ENCODE measurements around the gene AFG3L2.

AFG3L2 gene

DNA sequence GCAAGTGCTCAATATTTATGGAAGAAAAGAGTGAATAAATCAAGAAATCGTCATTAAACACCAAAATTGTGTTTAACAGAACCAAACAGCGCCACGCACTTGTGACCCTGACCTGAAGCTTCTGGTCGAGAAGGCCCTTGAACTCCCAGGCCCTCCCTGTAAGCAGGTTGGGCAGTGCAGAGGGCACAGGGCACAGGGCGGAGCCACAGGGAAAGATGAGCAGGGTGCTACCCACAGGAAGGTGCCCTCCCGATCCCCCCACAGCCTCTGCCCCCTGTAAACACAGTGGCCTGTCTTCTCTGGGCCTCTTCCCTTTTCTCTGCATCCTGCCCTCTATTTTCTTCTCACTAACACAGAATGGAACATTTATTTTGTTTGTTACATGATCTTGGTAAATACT lies 85.9 kb downstream of the AFG3L2 start:
- H3K4me1 ChIP-seq (ENCODE audit: control insufficient read depth in 2 of 2, insufficient read depth in 1 of 2, low read depth in 1 of 2, low read length in 2 of 2) = peaks cover 12 to 15% of the 10 kb centered on the region in 2 donors
- H2BK15ac ChIP-seq (ENCODE audit: low read length) = no peak overlapping the region

GRCh38 chr18:12290086-12290485 lies 86.9 kb downstream of the AFG3L2 start:
- no peak overlapping the region for H2AK5ac ChIP-seq (ENCODE audit: low read depth, low read length)
- H3K27ac ChIP-seq (replicated peaks; ENCODE audit: low read length) = no peak overlapping the region
- WGBS, 2 donors (ENCODE audit: extremely low coverage in 2 of 2, insufficient read length in 2 of 2, insufficient replicate concordance in 1 of 2) = no CpG with 5 or more reads among the region's 2 CpGs
- H3K4ac ChIP-seq (ENCODE audit: low read length) = no peak overlapping the region
- peak overlapping the region; percentile 31 for H3K14ac ChIP-seq (ENCODE audit: low read length)
- H3K36me3 ChIP-seq (replicated peaks in 1 of 2; ENCODE audit: control insufficient read depth in 2 of 2, insufficient read depth in 2 of 2, low read length in 2 of 2) = no peaks in the 10 kb centered on the region
- peak overlapping the region; percentile 66 for H3K18ac ChIP-seq (ENCODE audit: low read length)
- peak overlapping the region; percentile 93 for H3K23ac ChIP-seq (ENCODE audit: low read depth, low read length, poor library complexity)
- peaks cover 12 to 15% of the 10 kb centered on the region in 2 donors for H3K4me1 ChIP-seq (ENCODE audit: control insufficient read depth in 2 of 2, insufficient read depth in 1 of 2, low read depth in 1 of 2, low read length in 2 of 2)
- peak overlapping the region; percentile 49 for H2BK15ac ChIP-seq (ENCODE audit: low read length)
- no peak for DNase-seq (ENCODE audit: low spot score)
- H3K4me2 ChIP-seq (ENCODE audit: insufficient read depth, low read length, poor library complexity, severe bottlenecking) = no peak overlapping the region
- H2BK12ac ChIP-seq (ENCODE audit: low read length) = peak overlapping the region; percentile 58
- H2BK5ac ChIP-seq (ENCODE audit: low read length) = no peak overlapping the region
- H3K79me1 ChIP-seq (ENCODE audit: low read depth, low read length) = peaks cover 2% of the 10 kb centered on the region
- peak overlapping the region; percentile 1 for H4K8ac ChIP-seq (ENCODE audit: low read depth, low read length)
- H3K4me3 ChIP-seq (ENCODE audit: low read length in 2 of 2) = no peak overlapping the region
- no peak overlapping the region for H2BK120ac ChIP-seq (ENCODE audit: low read depth, low read length)
- no peaks in the 10 kb centered on the region for H3K9me3 ChIP-seq (replicated peaks in 1 of 2; ENCODE audit: control insufficient read depth in 2 of 2, insufficient read depth in 1 of 2, low read depth in 1 of 2, low read length in 2 of 2)
- H3K9ac ChIP-seq (ENCODE audit: low read depth, low read length, poor library complexity) = no peak overlapping the region
- peaks cover 7 to 63% (median 24%) of the 10 kb centered on the region in 3 experiments for H3K27me3 ChIP-seq (ENCODE audit: control insufficient read depth in 3 of 3, insufficient read depth in 3 of 3, low read depth in 1 of 3, low read length in 3 of 3)
- no peak overlapping the region for H2AFZ ChIP-seq (ENCODE audit: low read length)
- H4K91ac ChIP-seq (ENCODE audit: low read depth, low read length, poor library complexity) = no peak overlapping the region

More for the DNA sequence above, 85.9 kb downstream of the AFG3L2 start:
- Histone ChIP-seq H3K23ac (ENCODE audit: low read depth, low read length, poor library complexity) (no peak overlapping the region), H3K14ac (ENCODE audit: low read length) (no peak overlapping the region), H4K91ac (ENCODE audit: low read depth, low read length, poor library complexity) (no peak overlapping the region), H3K9me3 (replicated peaks in 1 of 2; ENCODE audit: control insufficient read depth in 2 of 2, insufficient read depth in 1 of 2, low read depth in 1 of 2, low read length in 2 of 2) (no peaks in the 10 kb centered on the region), H3K9ac (ENCODE audit: low read depth, low read length, poor library complexity) (no peak overlapping the region), H3K18ac (ENCODE audit: low read length) (peak overlapping the region; percentile 80), H3K79me1 (ENCODE audit: low read depth, low read length) (peaks cover 2% of the 10 kb centered on the region), H3K4ac (ENCODE audit: low read length) (no peak overlapping the region), H2BK5ac (ENCODE audit: low read length) (no peak overlapping the region), H2AFZ (ENCODE audit: low read length) (no peak overlapping the region), H3K4me2 (ENCODE audit: insufficient read depth, low read length, poor library complexity, severe bottlenecking) (no peak overlapping the region), H4K8ac (ENCODE audit: low read depth, low read length) (no peak overlapping the region), H3K4me3 (ENCODE audit: low read length in 2 of 2) (no peak overlapping the region), H3K27me3 (ENCODE audit: control insufficient read depth in 3 of 3, insufficient read depth in 3 of 3, low read depth in 1 of 3, low read length in 3 of 3) (peaks cover 7 to 55% (median 24%) of the 10 kb centered on the region in 3 experiments), H2BK120ac (ENCODE audit: low read depth, low read length) (no peak overlapping the region), H3K27ac (replicated peaks; ENCODE audit: low read length) (no peak overlapping the region), H3K36me3 (replicated peaks in 1 of 2; ENCODE audit: control insufficient read depth in 2 of 2, insufficient read depth in 2 of 2, low read length in 2 of 2) (no peaks in the 10 kb centered on the region), H2AK5ac (ENCODE audit: low read depth, low read length) (no peak overlapping the region), H2BK12ac (ENCODE audit: low read length) (no peak overlapping the region)
- WGBS, 2 donors (ENCODE audit: extremely low coverage in 2 of 2, insufficient read length in 2 of 2, insufficient replicate concordance in 1 of 2) = no CpG with 5 or more reads among the region's 6 CpGs
- no peak for DNase-seq (ENCODE audit: low spot score)

DNA sequence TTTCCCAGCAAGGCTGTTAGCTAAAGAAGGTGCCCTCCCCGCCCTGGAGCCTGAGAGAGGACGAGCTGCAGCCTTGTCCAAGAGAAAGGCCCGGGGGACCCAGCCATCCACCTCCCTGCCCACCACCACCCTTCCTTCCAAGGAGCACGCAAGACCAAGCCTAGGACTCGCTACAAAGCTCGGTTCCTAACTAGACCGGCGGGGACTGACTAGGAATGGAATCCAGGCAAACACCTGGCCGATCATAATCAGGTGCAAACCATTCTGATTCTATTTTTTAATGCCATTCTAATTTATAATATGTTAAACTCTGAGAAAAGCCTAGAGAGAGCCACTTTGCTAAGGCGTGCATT lies 88.6 kb downstream of the AFG3L2 start:
- WGBS, 2 donors (ENCODE audit: extremely low coverage in 2 of 2, insufficient read length in 2 of 2, insufficient replicate concordance in 1 of 2) = no CpG with 5 or more reads among the region's 10 CpGs
- Histone ChIP-seq H3K4me2 (ENCODE audit: insufficient read depth, low read length, poor library complexity, severe bottlenecking) (peak overlapping the region; percentile 99), H2BK5ac (ENCODE audit: low read length) (no peak overlapping the region), H3K4me1 (ENCODE audit: control insufficient read depth in 2 of 2, insufficient read depth in 1 of 2, low read depth in 1 of 2, low read length in 2 of 2) (peaks cover 12 to 15% of the 10 kb centered on the region in 2 donors), H3K18ac (ENCODE audit: low read length) (peak overlapping the region; percentile 35), H3K79me1 (ENCODE audit: low read depth, low read length) (no peaks in the 10 kb centered on the region), H3K14ac (ENCODE audit: low read length) (no peak overlapping the region), H2BK15ac (ENCODE audit: low read length) (peak overlapping the region; percentile 35), H3K4me3 (ENCODE audit: low read length in 2 of 2) (peak overlapping the region; percentile 30 to 75), H3K27me3 (ENCODE audit: control insufficient read depth in 3 of 3, insufficient read depth in 3 of 3, low read depth in 1 of 3, low read length in 3 of 3) (peaks cover 7 to 65% (median 24%) of the 10 kb centered on the region in 3 experiments), H3K9ac (ENCODE audit: low read depth, low read length, poor library complexity) (no peak overlapping the region), H2BK12ac (ENCODE audit: low read length) (no peak overlapping the region), H2AK5ac (ENCODE audit: low read depth, low read length) (no peak overlapping the region), H2BK120ac (ENCODE audit: low read depth, low read length) (no peak overlapping the region), H3K36me3 (replicated peaks in 1 of 2; ENCODE audit: control insufficient read depth in 2 of 2, insufficient read depth in 2 of 2, low read length in 2 of 2) (no peaks in the 10 kb centered on the region), H3K23ac (ENCODE audit: low read depth, low read length, poor library complexity) (no peak overlapping the region), H3K4ac (ENCODE audit: low read length) (no peak overlapping the region), H3K9me3 (replicated peaks in 1 of 2; ENCODE audit: control insufficient read depth in 2 of 2, insufficient read depth in 1 of 2, low read depth in 1 of 2, low read length in 2 of 2) (no peaks in the 10 kb centered on the region), H4K8ac (ENCODE audit: low read depth, low read length) (no peak overlapping the region), H4K91ac (ENCODE audit: low read depth, low read length, poor library complexity) (no peak overlapping the region), H2AFZ (ENCODE audit: low read length) (peak overlapping the region; percentile 78), H3K27ac (replicated peaks; ENCODE audit: low read length) (no peak overlapping the region)
- DNase-seq (ENCODE audit: low spot score) = no peak

- H3K79me1 ChIP-seq (ENCODE audit: low read depth, low read length) = no peaks in the 10 kb centered on the region
- H3K4me2 ChIP-seq (ENCODE audit: insufficient read depth, low read length, poor library complexity, severe bottlenecking) = peak overlapping the region; percentile 99
- no peaks in the 10 kb centered on the region for H3K36me3 ChIP-seq (replicated peaks in 1 of 2; ENCODE audit: control insufficient read depth in 2 of 2, insufficient read depth in 2 of 2, low read length in 2 of 2)
- H3K4me3 ChIP-seq (ENCODE audit: low read length in 2 of 2) = peak overlapping the region; percentile 30 to 75
- H3K23ac ChIP-seq (ENCODE audit: low read depth, low read length, poor library complexity) = peak overlapping the region; percentile 73
- no CpG with 5 or more reads among the region's 41 CpGs for WGBS, 2 donors (ENCODE audit: extremely low coverage in 2 of 2, insufficient read length in 2 of 2, insufficient replicate concordance in 1 of 2)
- peak overlapping the region; percentile 35 for H2BK15ac ChIP-seq (ENCODE audit: low read length)
- no peak overlapping the region for H4K8ac ChIP-seq (ENCODE audit: low read depth, low read length)
- H4K91ac ChIP-seq (ENCODE audit: low read depth, low read length, poor library complexity) = no peak overlapping the region
- peak overlapping the region; percentile 71 for H2BK5ac ChIP-seq (ENCODE audit: low read length)
- H3K4me1 ChIP-seq (ENCODE audit: control insufficient read depth in 2 of 2, insufficient read depth in 1 of 2, low read depth in 1 of 2, low read length in 2 of 2) = peaks cover 12 to 15% of the 10 kb centered on the region in 2 donors
- no peak overlapping the region for H2BK12ac ChIP-seq (ENCODE audit: low read length)
- H3K4ac ChIP-seq (ENCODE audit: low read length) = no peak overlapping the region
- H2AK5ac ChIP-seq (ENCODE audit: low read depth, low read length) = no peak overlapping the region
- H3K27ac ChIP-seq (replicated peaks; ENCODE audit: low read length) = no peak overlapping the region
- peak overlapping the region; percentile 76 for H3K18ac ChIP-seq (ENCODE audit: low read length)
- H2AFZ ChIP-seq (ENCODE audit: low read length) = peak overlapping the region; percentile 78
- no peak for DNase-seq (ENCODE audit: low spot score)
- no peak overlapping the region for H3K14ac ChIP-seq (ENCODE audit: low read length)
- no peak overlapping the region for H2BK120ac ChIP-seq (ENCODE audit: low read depth, low read length)
- peaks cover 7 to 65% (median 24%) of the 10 kb centered on the region in 3 experiments for H3K27me3 ChIP-seq (ENCODE audit: control insufficient read depth in 3 of 3, insufficient read depth in 3 of 3, low read depth in 1 of 3, low read length in 3 of 3)
- H3K9me3 ChIP-seq (replicated peaks in 1 of 2; ENCODE audit: control insufficient read depth in 2 of 2, insufficient read depth in 1 of 2, low read depth in 1 of 2, low read length in 2 of 2) = no peaks in the 10 kb centered on the region
- peak overlapping the region; percentile 79 for H3K9ac ChIP-seq (ENCODE audit: low read depth, low read length, poor library complexity)
These were observed 89.2 kb downstream of the AFG3L2 start for GRCh38 chr18:12287684-12288402.

All from neuronal stem cell (in vitro differentiated cells).